Measurements from ENCODE around the gene BCS1L. TPM values are rescaled to one million over a fixed set of nuclear protein-coding genes. Genes with fewer than 3 reads are reported as not detected.

BCS1L gene
- total RNA-seq, 1 donor = 28.9 TPM

- H3K4me3 ChIP-seq (ENCODE audit: low read depth, low read length) = no peak overlapping the region
- no peak for TF ChIP-seq CTCF (IDR thresholded peaks at IDR 0.05; ENCODE audit: insufficient read depth, low read depth, low read length)
- DNase-seq (ENCODE audit: low read depth) = no peak
Measured at GRCh38 chr2:218623366-218623705, 36.1 kb upstream of the BCS1L start.

GRCh38 chr2:218626369-218626768 is 33.1 kb upstream of the BCS1L start:
- no peak overlapping the region for H3K4me3 ChIP-seq (ENCODE audit: low read depth, low read length)
- no peak for DNase-seq (ENCODE audit: low read depth)
- TF ChIP-seq CTCF (IDR thresholded peaks at IDR 0.05; ENCODE audit: insufficient read depth, low read depth, low read length) = no peak

- TF ChIP-seq CTCF (IDR thresholded peaks at IDR 0.05; ENCODE audit: insufficient read depth, low read depth, low read length) = no peak
- DNase-seq (ENCODE audit: low read depth) = no peak
- H3K4me3 ChIP-seq (ENCODE audit: low read depth, low read length) = no peak overlapping the region
Measured at GRCh38 chr2:218627939-218628338, 31.5 kb upstream of the BCS1L start.

GRCh38 chr2:218631837-218632236 is 27.6 kb upstream of the BCS1L start:
- DNase-seq (ENCODE audit: low read depth) = no peak
- no peak for TF ChIP-seq CTCF (IDR thresholded peaks at IDR 0.05; ENCODE audit: insufficient read depth, low read depth, low read length)
- no peak overlapping the region for H3K4me3 ChIP-seq (ENCODE audit: low read depth, low read length)

GRCh38 chr2:218635719-218636118 is 23.8 kb upstream of the BCS1L start:
- no peak overlapping the region for H3K4me3 ChIP-seq (ENCODE audit: low read depth, low read length)
- DNase-seq (ENCODE audit: low read depth) = no peak
- TF ChIP-seq CTCF (IDR thresholded peaks at IDR 0.05; ENCODE audit: insufficient read depth, low read depth, low read length) = no peak

GRCh38 chr2:218638372-218638771 is 21.1 kb upstream of the BCS1L start:
- no peak for DNase-seq (ENCODE audit: low read depth)
- TF ChIP-seq CTCF (IDR thresholded peaks at IDR 0.05; ENCODE audit: insufficient read depth, low read depth, low read length) = no peak
- H3K4me3 ChIP-seq (ENCODE audit: low read depth, low read length) = no peak overlapping the region

GRCh38 chr2:218642121-218642656 is 17.3 kb upstream of the BCS1L start:
- no peak for DNase-seq (ENCODE audit: low read depth)
- no peak overlapping the region for H3K4me3 ChIP-seq (ENCODE audit: low read depth, low read length)
- no peak for TF ChIP-seq CTCF (IDR thresholded peaks at IDR 0.05; ENCODE audit: insufficient read depth, low read depth, low read length)
